ENCODE data around the gene AGAP2. TPM values are rescaled to one million over a fixed set of nuclear protein-coding genes. Genes with fewer than 3 reads are reported as not detected.
A peak's percentile ranks its signal among the peaks of the same experiment; 100 is the strongest.

The AGAP2 gene
- total and polyA plus RNA-seq, 2 of the 8 experiments (the other 6 are each of a cell fraction or from before 2014, with no cell fraction given), result 1.5 TPM

DNA sequence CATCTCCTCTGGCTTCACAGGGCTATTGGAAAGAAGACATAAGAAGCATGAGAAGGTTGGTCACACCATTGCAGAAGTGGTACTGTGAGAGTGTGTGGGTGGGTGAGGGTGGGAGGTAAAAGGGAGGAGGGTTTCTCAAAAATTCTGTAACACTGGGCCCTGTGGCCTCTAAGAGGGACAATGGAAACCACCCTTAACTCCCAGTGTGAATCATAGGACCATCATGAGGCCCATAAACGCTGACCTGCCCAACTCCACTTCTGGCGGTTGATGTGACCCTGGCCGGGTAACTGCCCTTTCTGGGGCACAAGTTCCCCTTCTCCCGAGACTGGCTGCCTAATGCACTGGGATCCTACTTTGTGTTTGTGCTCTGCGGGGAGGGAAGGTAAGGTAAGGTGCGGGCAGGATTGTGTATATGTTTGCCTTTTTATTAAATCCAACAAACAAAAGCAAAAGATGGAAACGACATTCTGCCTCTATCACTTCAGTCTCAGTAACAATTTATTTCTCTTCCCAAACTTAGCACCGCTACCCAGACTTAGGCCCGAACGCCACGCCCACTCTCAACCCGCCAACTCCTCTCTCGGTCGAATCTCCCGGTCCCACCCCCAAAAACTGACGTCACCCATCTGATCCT lies 32.8 kb upstream of the AGAP2 start:
- Histone ChIP-seq H2BK15ac (ENCODE audit: low read length) (no peak overlapping the region), H3K4ac (replicated peaks; ENCODE audit: insufficient read length, low read depth, low read length) (peak overlapping the region; percentile 3), H3K4me3 (ENCODE audit: extremely low read depth in 1 of 4, insufficient read depth in 2 of 4, low read depth in 3 of 4, low read length in 4 of 4) (peak overlapping the region; percentile 79 to 99 (median 95)), H3K23ac (ENCODE audit: insufficient read length) (no peak overlapping the region), H2AFZ (ENCODE audit: low read length) (peak overlapping the region; percentile 80), H2BK120ac (replicated peaks; ENCODE audit: low read depth, low read length) (no peak overlapping the region), H3K18ac (ENCODE audit: extremely low read depth, low read length) (peak overlapping the region; percentile 99), H3K23me2 (ENCODE audit: low read depth, low read length) (peaks cover 18% of the 10 kb centered on the region; the same call in 1 of the 2 replicates), H3K9me3 (ENCODE audit: insufficient read depth in 2 of 2, low read depth in 1 of 2, low read length in 1 of 2) (no peaks in the 10 kb centered on the region), H2BK12ac (ENCODE audit: low read depth, low read length) (peak overlapping the region; percentile 99; the same call in 1 of the 2 replicates), H4K91ac (replicated peaks; ENCODE audit: insufficient read length, low read length) (no peak overlapping the region), H3K27ac (ENCODE audit: low read depth, low read length) (peak overlapping the region; percentile 99), H3K36me3 (ENCODE audit: control insufficient read depth in 2 of 4, insufficient read depth in 4 of 4, low read length in 3 of 4) (peaks cover 10 to 17% (median 13%) of the 10 kb centered on the region in 4 experiments; a peak in 7 of 8 replicates), H3K9ac (replicated peaks in 1 of 4; ENCODE audit: extremely low read depth in 1 of 4, low read depth in 3 of 4, low read length in 3 of 4) (peak overlapping the region; percentile 54 to 100 (median 98)), H3K14ac (ENCODE audit: insufficient read length) (peak overlapping the region; percentile 35), H4K8ac (ENCODE audit: extremely low read depth, insufficient read depth, low read length) (peak overlapping the region; percentile 100; the same call in 1 of the 2 replicates), H2BK5ac (ENCODE audit: low read depth, low read length) (peak overlapping the region; percentile 100), H3K4me2 (ENCODE audit: insufficient read depth in 1 of 2, low read depth in 2 of 2, low read length in 2 of 2) (peak overlapping the region; percentile 96 to 99), H3K4me1 (replicated peaks in 1 of 4; ENCODE audit: control insufficient read depth in 3 of 4, insufficient read depth in 4 of 4, low read length in 3 of 4) (peaks cover 6 to 15% (median 9%) of the 10 kb centered on the region in 4 experiments), H3K79me1 (ENCODE audit: low read depth, low read length) (no peaks in the 10 kb centered on the region; the same call in 1 of the 2 replicates), H3K27me3 (replicated peaks in 1 of 4; ENCODE audit: control insufficient read depth in 3 of 4, extremely low read depth in 1 of 4, insufficient read depth in 3 of 4, low read length in 3 of 4) (peaks cover under 1 to 12% (median 8%) of the 10 kb centered on the region in 4 experiments; a peak in 6 of 7 replicates), H3K56ac (replicated peaks; ENCODE audit: insufficient read length, low read depth, low read length) (no peak overlapping the region), H3K79me2 (ENCODE audit: control insufficient read depth in 1 of 2, insufficient read depth in 2 of 2, low read length in 2 of 2) (0 out of 4 replicates have a peak, but pooled peaks cover 0 to 7% of the 10 kb centered on the region in 2 experiments), H2BK20ac (ENCODE audit: low read length) (no peak overlapping the region), H4K5ac (ENCODE audit: insufficient read length, low read depth, low read length) (peak overlapping the region; percentile 2), H2AK5ac (ENCODE audit: low read depth, low read length) (no peak overlapping the region; the same call in 1 of the 2 replicates), H4K20me1 (replicated peaks in 1 of 2; ENCODE audit: control insufficient read depth in 1 of 2, insufficient read depth in 2 of 2, low read length in 2 of 2) (peaks cover 0 to under 1% of the 10 kb centered on the region in 2 experiments)
- TF ChIP-seq JUN (IDR thresholded peaks at IDR 0.05; ENCODE audit: low read depth, low read length) (0 out of 2 replicates have a peak, but pooled peaks have one; percentile 47), BRCA1 (IDR thresholded peaks at IDR 0.05; ENCODE audit: low read depth, low read length) (no peak), CHD2 (IDR thresholded peaks at IDR 0.05; ENCODE audit: low read length) (no peak), CEBPB (IDR thresholded peaks at IDR 0.05; ENCODE audit: low read depth, low read length) (no peak), JUND (IDR thresholded peaks at IDR 0.05; ENCODE audit: low read length) (no peak; the same call in 1 of the 2 replicates)
- TF ChIP-seq, protein P1, sequence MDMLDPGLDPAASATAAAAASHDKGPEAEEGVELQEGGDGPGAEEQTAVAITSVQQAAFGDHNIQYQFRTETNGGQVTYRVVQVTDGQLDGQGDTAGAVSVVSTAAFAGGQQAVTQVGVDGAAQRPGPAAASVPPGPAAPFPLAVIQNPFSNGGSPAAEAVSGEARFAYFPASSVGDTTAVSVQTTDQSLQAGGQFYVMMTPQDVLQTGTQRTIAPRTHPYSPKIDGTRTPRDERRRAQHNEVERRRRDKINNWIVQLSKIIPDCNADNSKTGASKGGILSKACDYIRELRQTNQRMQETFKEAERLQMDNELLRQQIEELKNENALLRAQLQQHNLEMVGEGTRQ (IDR thresholded peaks at IDR 0.05; ENCODE audit: low read length), result no peak
- DNase-seq (ENCODE audit: low read depth in 1 of 2, low spot score in 2 of 2) (peak; percentile 80 to 95), FAIRE-seq (no peak)
- ChIA-PET POLR2A (ENCODE audit: partially characterized antibody) (interaction anchor here (0.9 to 2.0 kb wide), 22 partner anchors 9 to 178 kb away, joined by 3 to 22 read pairs (median 4); partner anchors contain the start of genes CTDSP2, TSFM and TSPAN31), CTCF (ENCODE audit: partially characterized antibody) (interaction anchor here (1.0 to 1.6 kb wide), 7 partner anchors 10 to 78 kb away, joined by 3 to 7 read pairs (median 3); partner anchors contain the start of genes OS9 and TSFM)
- WGBS, 2 experiments (ENCODE audit: extremely low coverage in 1 of 2, insufficient coverage in 1 of 2, insufficient read length in 1 of 2, insufficient replicate concordance in 2 of 2, low coverage in 1 of 2, low lambda C conversion rate in 2 of 2, missing lambda C conversion rate in 1 of 2), result 14% methylated on average over 16 of the region's 16 CpGs; no CpG with 5 or more reads in 1 of the 2 experiments
